PFSK-1 (cell line): ENCODE data around the gene SNRPB.

Experiments used
- POLR2AphosphoS5 ChIP-seq: IDR thresholded peaks from 2 replicates; pipeline ENCODE4 v1.6.1; 2012; ENCODE audit warnings: low read depth, mild to moderate bottlenecking, control low read depth, low read length, moderate library complexity
- REST ChIP-seq, 2 experiments: IDR thresholded peaks; 2 replicates each; pipeline versions ENCODE4 v1.6.1 to v1.8.0; 2011 to 2012; ENCODE audit warnings: low read depth in 2 of 2, low read length in 2 of 2, control low read depth in 1 of 2, inconsistent platforms in 1 of 2, mild to moderate bottlenecking in 1 of 2, moderate library complexity in 1 of 2; ENCODE audit not compliant: insufficient read depth in 1 of 2

- no peak for TF ChIP-seq POLR2AphosphoS5
- TF ChIP-seq REST (IDR thresholded peaks at IDR 0.05; ENCODE audit: insufficient read depth in 1 of 2, low read depth in 2 of 2, low read length in 2 of 2) = no peak
Measured at GRCh38 chr20:2516399-2516798, 45.8 kb upstream of the SNRPB start.
